Activated CD4-positive, alpha-beta T cell treated with anti-CD3 and anti-CD28 coated beads, Interleukin-2, Interleukin-4, amounts not matched to agents 100 ng/mL and 50 ng/mL, durations not matched to agents 16 hours and 8 hours (primary cell): ENCODE data around the gene FN3KRP.

Experiments
- DNase-seq: peaks from one replicate; pipeline ENCODE4 v3.0.0-alpha.2; 2020; ENCODE audit warnings: low spot score

FN3KRP gene

DNA sequence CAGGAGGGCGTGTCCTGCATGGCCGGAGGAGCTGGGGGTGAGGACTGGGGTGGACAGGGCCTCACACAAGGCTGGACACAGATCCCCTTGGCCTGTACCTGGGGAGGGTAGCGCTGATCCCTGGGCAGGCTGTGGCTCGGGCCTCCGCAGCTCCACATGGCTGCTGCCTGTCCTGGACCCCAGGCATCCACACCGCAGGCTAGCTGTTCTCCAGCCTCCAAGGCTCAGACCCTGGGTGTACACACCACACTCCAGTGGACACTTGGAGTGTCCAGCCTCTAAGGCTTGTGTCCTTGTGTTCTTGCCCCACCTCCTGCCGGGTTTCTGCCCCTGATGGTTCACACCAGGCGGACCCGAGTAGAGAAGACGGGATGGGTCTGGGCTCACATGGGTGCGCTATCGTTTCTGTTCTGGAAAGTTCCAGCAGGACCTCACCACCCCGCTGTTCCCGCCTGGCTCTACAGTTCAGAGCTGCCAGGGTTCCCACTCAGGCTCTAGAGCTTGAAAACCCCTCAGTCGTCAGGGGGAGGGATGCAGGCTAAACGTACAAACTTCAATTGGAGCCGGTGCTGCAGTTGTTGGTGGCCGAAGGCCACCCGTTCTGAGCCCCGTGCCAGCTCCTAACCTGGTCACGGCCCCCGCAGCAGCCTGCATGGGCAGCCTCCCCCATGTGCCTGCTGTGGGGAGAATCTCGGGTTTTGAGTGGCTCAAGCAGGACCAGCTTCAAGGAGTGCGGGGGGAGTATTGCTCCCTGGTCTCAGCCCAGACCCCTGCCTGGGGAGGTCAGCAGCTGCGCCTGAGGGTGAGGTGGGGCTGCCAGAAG is 6.6 kb upstream of the FN3KRP start:
- no peak for DNase-seq

DNA sequence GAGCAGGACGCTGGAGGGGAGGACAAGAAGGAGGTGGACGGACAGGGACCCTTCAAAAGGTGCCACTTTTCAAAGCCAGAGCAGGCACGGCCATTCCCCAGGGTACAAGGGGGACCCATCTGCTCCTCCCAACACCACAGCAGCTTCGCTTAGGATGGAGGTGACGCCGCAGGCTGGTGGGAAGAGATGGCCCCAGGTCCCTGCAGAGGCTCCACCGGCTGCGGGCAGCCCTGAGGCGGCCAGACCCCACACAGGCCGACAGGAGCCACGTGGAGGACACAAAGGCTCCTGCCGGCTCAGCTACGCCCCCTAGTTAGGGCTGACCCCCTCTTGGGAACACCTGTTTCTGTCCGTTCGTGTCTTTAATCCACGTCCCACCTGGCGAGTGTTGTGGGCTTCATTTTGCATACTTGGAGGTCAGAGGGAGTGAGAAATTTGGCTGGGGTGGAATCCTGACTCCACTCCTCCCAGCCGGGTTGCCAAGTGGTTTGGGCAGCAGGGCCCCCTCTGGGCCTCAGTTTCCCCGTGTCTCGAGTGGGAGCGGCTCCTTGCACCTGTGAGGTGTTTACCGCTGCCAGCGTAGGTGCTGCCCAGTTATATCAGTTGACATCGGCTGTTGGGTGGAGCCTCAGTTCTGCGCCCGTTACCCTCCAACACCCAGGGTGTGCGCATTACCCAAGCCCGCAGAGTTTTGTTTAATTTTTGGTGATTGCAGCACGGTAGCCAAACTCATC is 5.8 kb upstream of the FN3KRP start:
- no peak for DNase-seq

- DNase-seq, result no peak
Measured at GRCh38 chr17:82713071-82713723, 3.3 kb upstream of the FN3KRP start.

DNA sequence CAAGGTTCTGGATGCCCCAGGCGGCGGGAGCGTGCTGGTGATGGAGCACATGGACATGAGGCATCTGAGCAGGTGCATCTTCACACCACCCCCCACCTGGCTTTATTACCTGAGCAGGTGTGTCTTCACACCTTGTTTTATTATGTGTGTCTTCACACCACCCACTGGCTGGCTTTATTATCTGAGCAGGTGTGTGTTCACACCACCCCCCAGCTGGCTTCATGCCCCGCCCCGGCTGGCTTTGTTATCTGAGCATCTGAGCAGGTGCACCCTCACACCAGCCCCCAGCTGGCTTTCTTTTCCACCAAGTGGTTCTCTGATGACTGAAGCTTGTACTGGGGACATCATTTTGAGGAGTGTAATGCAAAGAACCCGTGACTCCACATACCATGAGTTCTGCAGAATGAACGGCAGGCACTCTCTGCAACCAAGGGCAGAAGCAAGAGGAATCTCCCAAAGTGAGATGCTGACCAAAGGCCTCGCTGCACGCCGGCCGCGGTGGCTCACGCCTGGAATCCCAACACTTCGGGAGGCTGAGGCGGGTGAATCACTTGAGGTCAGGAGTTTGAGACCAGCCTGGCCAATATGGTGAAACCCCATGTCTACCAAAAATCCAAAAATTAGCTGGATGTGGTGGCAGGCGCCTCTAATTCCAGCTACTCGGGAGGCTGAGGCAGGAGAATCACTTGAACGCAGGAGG is 2.6 kb downstream of the FN3KRP start:
- no peak for DNase-seq

- DNase-seq, result no peak
Measured at GRCh38 chr17:82720204-82720603, 3.7 kb downstream of the FN3KRP start.

- DNase-seq, result no peak
Measured at GRCh38 chr17:82722341-82723013, 6.0 kb downstream of the FN3KRP start.

DNA sequence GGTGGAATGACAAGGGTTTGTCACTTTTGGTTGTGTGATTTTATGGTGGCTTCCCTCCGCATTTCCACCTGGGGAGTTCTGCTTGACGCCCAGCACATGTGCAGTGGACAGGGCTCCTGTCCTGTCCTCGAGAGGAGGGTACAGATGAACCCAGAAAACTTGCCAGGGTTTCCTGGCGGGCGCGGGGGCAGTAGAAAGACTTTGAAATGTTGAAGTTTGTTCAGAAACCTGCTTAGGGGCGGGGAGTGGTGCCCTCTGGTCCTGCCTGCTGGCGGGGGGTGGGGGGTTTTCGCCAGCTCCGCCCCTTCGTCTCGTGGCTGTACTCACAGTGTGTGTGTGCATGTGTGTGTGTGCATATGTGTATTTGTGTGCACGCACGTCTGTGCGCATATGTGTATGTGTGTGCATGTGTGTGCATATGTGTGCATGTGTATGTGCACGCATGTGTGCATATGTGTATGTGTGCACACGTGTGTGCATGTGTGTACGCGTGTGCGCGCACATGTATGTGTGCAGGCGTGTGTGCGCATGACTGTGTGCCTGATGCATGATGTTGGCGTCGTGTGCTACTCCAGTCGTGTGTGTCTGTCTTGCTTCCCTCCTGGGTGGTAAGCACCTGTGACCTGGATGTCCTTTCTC is 6.8 kb downstream of the FN3KRP start:
- DNase-seq, result no peak

DNA sequence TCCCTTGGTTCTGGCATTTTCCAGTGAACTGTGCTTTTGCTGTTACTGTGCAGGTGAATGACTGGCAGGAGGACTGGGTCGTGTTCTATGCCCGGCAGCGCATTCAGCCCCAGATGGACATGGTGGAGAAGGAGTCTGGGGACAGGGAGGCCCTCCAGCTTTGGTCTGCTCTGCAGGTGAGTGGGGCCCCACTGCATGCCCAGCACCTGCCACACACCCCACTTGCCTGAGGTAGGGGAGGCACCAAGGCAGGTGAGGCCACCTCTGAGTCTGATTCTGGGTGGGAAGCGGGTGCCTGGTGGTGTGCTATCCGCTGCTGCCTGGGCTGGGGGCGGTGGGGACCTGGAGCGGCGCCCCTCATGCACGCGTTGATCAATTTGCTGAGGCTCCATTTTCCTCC is 9.9 kb downstream of the FN3KRP start:
- no peak for DNase-seq

DNA sequence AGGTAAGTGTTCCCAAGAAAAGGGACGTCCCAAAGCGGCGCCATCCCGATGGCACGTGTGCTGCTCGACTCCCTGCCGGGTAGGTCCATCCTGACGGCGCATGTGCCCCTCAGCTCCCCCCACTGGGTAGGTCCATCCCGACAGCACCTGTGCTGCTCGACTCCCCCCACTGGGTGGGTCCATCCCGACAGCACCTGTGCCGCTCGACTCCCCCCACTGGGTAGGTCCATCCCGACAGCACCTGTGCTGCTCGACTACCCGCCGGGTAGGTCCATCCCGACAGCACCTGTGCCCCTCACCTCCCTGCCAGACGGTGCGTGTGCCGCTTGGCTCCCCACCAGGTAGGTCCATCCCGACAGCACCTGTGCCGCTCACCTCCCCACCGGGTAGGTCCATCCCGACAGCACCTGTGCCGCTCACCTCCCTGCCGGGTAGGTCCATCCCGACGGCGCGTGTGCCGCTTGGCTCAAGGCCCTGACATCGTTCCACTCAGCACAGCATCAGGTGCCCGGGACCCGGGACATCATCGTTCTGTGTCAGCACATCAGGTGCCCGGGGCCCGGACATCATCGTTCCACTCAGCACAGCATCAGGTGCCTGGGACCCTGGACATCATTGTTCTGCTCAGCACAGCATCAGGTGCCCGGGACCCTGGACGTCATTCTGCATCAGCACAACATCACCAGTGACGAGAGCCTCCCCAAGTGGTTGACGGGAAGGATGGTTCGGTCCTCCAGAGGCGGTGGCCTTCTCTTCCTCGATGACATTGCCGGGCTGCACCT is 13.2 kb downstream of the FN3KRP start:
- no peak for DNase-seq

DNA sequence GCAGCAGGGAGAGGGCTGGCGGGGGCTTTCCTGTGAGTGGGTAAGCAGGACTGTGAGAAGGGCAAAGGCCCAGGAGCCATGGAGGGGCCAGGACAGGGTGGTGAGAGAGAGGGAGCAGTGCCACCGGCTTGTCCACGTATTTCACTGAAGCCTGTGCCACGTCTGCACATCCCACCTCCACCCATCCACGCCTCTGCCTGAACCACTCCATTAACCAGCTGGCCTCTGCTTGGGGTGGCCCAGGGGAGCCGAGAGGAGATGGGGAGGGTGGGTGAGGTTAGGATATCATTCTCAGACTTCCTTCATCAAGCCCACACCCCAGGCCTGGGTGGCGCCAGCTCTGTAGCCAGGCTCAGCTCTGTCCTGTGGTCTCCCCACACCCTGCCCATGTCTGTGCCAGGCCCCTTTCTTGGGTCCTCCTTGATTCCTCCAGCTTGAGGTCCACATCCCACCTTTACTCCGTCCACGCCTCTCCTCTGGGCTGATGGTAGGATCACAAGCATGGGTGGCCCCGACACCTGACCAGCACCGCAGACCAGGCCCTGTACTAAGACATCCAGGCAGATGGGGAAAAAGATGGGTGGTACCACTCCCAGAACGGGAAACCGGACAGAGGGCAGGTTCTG is 15.7 kb downstream of the FN3KRP start:
- no peak for DNase-seq

GRCh38 chr17:82734987-82735866 is 18.7 kb downstream of the FN3KRP start, which contains the start of gene FN3K:
Gene FN3K, plus strand, starts transcription at chr17:82735615. Its CDS starts 22 bp downstream, at chr17:82735637.
- no peak for DNase-seq

DNA sequence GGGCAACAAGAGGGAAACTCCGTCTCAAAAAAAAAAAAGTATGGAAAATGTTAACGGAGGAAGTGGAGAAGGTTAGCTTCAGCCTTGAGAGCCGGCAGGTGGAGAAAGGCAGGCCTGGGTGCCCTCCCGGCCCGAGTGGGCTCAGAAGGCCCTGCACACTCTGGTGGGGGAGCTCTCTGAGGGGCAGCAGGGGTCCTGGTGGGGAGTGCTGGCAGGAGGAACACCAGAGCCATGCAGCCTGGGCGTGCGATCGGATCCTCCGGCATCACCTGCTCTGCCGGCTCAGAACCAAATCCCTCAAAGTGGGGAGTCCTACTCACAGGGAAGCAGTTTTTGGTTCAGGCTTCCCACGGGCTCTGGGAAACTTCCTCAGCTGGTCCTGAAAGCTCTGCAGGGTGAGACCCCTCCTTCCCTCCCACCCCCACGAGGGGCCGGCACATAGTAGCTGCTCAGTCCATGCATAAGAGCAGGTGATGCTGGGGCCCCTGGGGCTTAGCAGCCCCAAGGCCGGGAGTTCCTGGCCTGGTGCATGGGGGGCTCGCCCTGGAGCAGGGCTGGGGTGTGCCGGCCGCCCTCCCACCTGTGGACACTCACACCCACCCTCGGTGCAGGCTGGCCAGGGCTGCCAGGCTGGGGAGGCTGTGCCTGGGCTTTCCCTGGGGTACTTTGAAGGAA is 20.1 kb downstream of the FN3KRP start:
- no peak for DNase-seq

GRCh38 chr17:82737967-82738877 is 21.7 kb downstream of the FN3KRP start:
- no peak for DNase-seq

GRCh38 chr17:82740906-82741759 is 24.6 kb downstream of the FN3KRP start:
- DNase-seq, result no peak

GRCh38 chr17:82743344-82744219 is 27.1 kb downstream of the FN3KRP start:
- no peak for DNase-seq
